GM12865 (cell line): ENCODE measurements around the gene DIAPH1.

Experiments
- DNase-seq: peaks from one replicate; pipeline ENCODE4 v3.0.0; 2010; ENCODE audit warnings: low read depth
- H3K4me3 ChIP-seq: 2 replicates; pipeline ENCODE4 v1.5.1; 2011; ENCODE audit warnings: mild to moderate bottlenecking, low read depth, low read length, control low read depth
- CTCF ChIP-seq: IDR thresholded peaks from 2 replicates; pipeline ENCODE4 v1.5.1; 2011; ENCODE audit warnings: low read length, control low read depth, low read depth, inconsistent platforms; ENCODE audit not compliant: insufficient read depth; ENCODE audit errors: missing control alignments

DIAPH1 gene

GRCh38 chr5:141491323-141492167 is 127.3 kb downstream of the DIAPH1 start:
- TF ChIP-seq CTCF: peak; percentile 0
- DNase-seq: peak; percentile 37
- H3K4me3 ChIP-seq: peak overlapping the region; percentile 65

GRCh38 chr5:141490771-141491170 is 128.0 kb downstream of the DIAPH1 start:
- DNase-seq: no peak
- H3K4me3 ChIP-seq: no peak overlapping the region

GRCh38 chr5:141490271-141490670 is 128.5 kb downstream of the DIAPH1 start:
- DNase-seq: no peak
- no peak for TF ChIP-seq CTCF
- no peak overlapping the region for H3K4me3 ChIP-seq

More at GRCh38 chr5:141490771-141491170, 128.0 kb downstream of the DIAPH1 start:
- TF ChIP-seq CTCF: no peak

GRCh38 chr5:141489841-141490240 is 129.0 kb downstream of the DIAPH1 start:
- no peak for DNase-seq
- H3K4me3 ChIP-seq: no peak overlapping the region
- TF ChIP-seq CTCF: no peak

- no peak within 1 kb of the TSS for H3K4me3 ChIP-seq
- DNase-seq: no peak
- TF ChIP-seq CTCF: no peak
Observed at GRCh38 chr5:141488591-141489561, 129.9 kb downstream of the DIAPH1 start, which contains the start of gene PCDHGC5. Gene PCDHGC5, plus strand, starts transcription at chr5:141489081. Its CDS starts 160 bp downstream, at chr5:141489241.

- no peak overlapping the region for H3K4me3 ChIP-seq
- no peak for TF ChIP-seq CTCF
- DNase-seq: no peak
Observed at GRCh38 chr5:141487131-141487530, 131.7 kb downstream of the DIAPH1 start.
